GM21360 (cell line): ENCODE measurements around the gene CKAP2L.
"Not testable (repeated sequence)": the region's sequence is repeated elsewhere in the genome, so short reads cannot be mapped to it uniquely, and the experiment has no call there.

ENCODE experiments used
- ATAC-seq: cut with Tn5 transposase; IDR thresholded peaks from one replicate; pipeline ENCODE4 v1.9.1; 2021; ENCODE audit warnings: mild to moderate bottlenecking, moderate library complexity; ENCODE audit not compliant: unreplicated experiment

CKAP2L gene

GRCh38 chr2:112712903-112713584 lies 51.4 kb downstream of the CKAP2L start:
- ATAC-seq = no peak

- no peak for ATAC-seq
Measured at GRCh38 chr2:112712465-112712864, 51.9 kb downstream of the CKAP2L start.

GRCh38 chr2:112710956-112711750 lies 53.3 kb downstream of the CKAP2L start:
- no peak for ATAC-seq

- no peak for ATAC-seq
Measured at GRCh38 chr2:112709703-112710102, 54.7 kb downstream of the CKAP2L start.

GRCh38 chr2:112708968-112709367 lies 55.4 kb downstream of the CKAP2L start:
- no peak for ATAC-seq

GRCh38 chr2:112706947-112707346 lies 57.5 kb downstream of the CKAP2L start:
- not testable (repeated sequence) for ATAC-seq

GRCh38 chr2:112706170-112706664 lies 58.2 kb downstream of the CKAP2L start:
- no peak for ATAC-seq

GRCh38 chr2:112705575-112705974 lies 58.8 kb downstream of the CKAP2L start:
- no peak for ATAC-seq

GRCh38 chr2:112703684-112704083 lies 60.7 kb downstream of the CKAP2L start:
- ATAC-seq = no peak

GRCh38 chr2:112701052-112701451 lies 63.4 kb downstream of the CKAP2L start:
- no peak for ATAC-seq

- no peak for ATAC-seq
Measured at GRCh38 chr2:112699984-112700667, 64.3 kb downstream of the CKAP2L start.

GRCh38 chr2:112698834-112699515 lies 65.4 kb downstream of the CKAP2L start:
- ATAC-seq = no peak

GRCh38 chr2:112694182-112694581 lies 70.2 kb downstream of the CKAP2L start:
- no peak for ATAC-seq

GRCh38 chr2:112693596-112693995 lies 70.8 kb downstream of the CKAP2L start:
- no peak for ATAC-seq

GRCh38 chr2:112692918-112693317 lies 71.5 kb downstream of the CKAP2L start:
- ATAC-seq = no peak

GRCh38 chr2:112692495-112692911 lies 71.9 kb downstream of the CKAP2L start:
- ATAC-seq = peak; percentile 84

GRCh38 chr2:112691881-112692281 lies 72.5 kb downstream of the CKAP2L start:
- ATAC-seq = no peak

GRCh38 chr2:112690853-112691401 lies 73.5 kb downstream of the CKAP2L start:
- no peak for ATAC-seq

GRCh38 chr2:112688086-112688880 lies 76.1 kb downstream of the CKAP2L start:
- no peak for ATAC-seq

GRCh38 chr2:112687522-112687921 lies 76.9 kb downstream of the CKAP2L start:
- ATAC-seq = no peak
